ENCODE data around the gene AGRN.
"Not testable (repeated sequence)": the region's sequence is repeated elsewhere in the genome, so short reads cannot be mapped to it uniquely, and the experiment has no call there.

Gene AGRN

GRCh38 chr1:1090424-1091343 lies 70.8 kb downstream of the AGRN start:
- intact Hi-C loops (cut with DNase I) = no loop called here
- DNase-seq = peak in 10 of 42 donors; percentile 1 to 35 (median 11)

DNA sequence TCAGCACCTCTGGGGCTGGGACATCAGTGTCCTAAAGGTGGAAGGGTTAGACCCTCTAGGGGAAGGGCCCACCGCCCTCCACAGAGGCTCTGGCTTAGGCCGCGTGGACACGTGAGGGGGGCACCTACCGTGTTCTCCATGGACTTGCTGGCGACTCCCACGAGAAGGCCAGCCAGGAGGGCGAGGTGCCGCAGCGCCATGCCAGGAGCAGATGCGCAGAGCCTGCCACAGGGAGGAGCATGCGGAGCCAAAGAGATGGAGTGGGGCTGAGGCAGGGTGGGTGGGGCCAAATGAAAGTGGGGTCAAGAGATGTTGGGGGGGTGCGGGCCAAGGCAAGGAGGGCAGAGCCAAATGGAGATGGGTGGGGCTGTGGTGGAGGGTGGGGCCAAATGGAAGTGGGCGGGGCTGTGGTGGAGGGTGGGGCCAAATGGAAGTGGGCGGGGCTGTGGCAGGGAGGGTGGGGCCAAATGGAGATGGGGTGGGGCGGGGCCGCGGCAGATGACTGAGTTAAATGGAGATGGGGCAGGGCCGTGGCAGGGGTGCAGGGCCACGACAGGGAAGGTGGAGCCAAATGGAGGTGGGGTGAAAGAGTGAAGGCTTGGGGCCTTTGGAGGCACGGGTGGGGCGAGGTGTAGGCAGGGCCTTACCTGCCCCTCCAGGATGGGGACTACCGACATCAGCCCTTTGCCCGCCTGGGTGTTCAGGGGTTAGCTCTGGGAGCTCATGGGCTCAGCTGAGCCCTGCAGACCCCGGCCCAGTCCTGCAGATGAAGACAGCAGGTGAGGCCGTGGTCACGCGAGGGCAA lies 71.6 kb downstream of the AGRN start:
- peak in 9 of 42 donors; percentile 1 to 37 (median 9) for DNase-seq
- intact Hi-C loops (cut with DNase I) = no loop called here

DNA sequence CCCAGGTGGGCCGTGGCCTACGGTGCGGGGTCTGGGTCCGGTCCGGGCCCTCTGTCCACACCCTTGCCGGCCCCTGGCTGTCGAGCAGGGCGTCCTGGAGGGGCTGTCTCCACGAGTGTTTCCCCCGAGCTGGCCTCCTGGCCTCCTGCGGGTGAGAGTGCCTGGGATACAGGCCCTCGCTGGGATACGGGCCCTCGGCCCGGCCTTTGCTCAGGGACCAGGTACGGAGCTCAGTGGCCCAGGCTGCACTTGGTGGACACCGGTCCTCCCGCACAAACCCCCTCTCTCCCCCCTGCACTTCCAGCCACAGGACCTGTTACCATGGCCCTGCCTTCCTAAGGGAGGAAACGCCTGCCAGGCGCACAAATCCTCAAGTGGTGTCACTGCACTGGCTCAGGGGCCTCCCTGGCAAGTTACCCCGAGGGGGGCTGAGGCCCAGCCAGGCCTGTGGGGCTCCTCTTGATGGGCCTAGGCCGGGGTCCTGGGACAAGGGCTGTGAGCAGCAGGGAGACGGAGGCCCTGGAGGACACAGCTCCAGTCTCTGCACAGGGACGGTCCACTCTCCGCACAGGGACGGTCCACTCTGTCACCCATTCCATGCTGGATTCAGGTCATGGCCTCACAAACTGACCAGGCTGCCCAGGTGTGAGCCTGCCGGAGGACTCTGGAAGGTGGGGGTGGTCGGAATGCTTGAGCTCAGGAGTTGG lies 72.4 kb downstream of the AGRN start:
- peak in 11 of 42 donors; percentile 0 to 38 (median 13) for DNase-seq
- intact Hi-C loops (cut with DNase I) = no loop called here

DNA sequence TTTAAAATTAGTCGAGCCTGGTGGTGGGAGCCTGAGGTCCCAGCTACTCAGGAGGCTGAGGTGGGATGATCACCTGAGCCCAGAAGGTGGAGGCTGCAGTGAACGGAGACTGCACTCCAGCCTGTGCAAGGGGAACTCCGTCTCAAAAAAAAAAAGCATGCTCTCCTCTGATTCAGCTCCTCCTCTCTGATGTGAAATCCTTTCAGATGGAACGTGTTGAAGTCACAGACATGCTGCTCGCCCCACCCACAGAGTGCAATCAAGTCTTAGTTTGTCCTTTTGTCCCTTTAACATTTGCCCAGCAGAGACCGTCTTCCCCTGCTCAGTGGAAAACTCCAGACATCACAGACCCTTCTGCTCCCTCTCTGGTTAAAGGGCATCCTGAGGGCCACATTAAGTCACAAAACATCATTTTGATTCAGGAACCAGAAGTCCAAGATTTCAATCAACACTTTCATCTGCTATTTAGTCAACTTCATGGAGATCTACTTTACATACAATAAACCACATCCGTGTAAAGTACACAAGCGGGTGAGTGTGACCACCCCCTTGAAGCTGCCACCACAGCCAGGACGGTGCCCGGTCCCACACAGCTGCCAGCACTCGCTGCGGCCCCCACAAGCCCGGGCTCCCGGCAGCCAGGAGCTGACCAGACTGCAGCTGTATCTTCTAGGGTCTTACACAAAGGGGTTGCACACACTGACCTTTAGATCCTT lies 73.1 kb downstream of the AGRN start:
- DNase-seq = peak in 8 of 42 donors; percentile 0 to 29 (median 6)

GRCh38 chr1:1093610-1093943 lies 73.7 kb downstream of the AGRN start:
- intact Hi-C loops (cut with DNase I) = no loop called here
- peak in 10 of 42 donors; percentile 0 to 32 (median 8) for DNase-seq

More for the DNA sequence above, 73.1 kb downstream of the AGRN start:
- intact Hi-C loops (cut with DNase I) = no loop called here

- intact Hi-C loops (cut with DNase I) = no loop called here
- peak in 5 of 42 donors; percentile 3 to 29 (median 10) for DNase-seq
Observed at GRCh38 chr1:1094981-1095380, 75.1 kb downstream of the AGRN start.

DNA sequence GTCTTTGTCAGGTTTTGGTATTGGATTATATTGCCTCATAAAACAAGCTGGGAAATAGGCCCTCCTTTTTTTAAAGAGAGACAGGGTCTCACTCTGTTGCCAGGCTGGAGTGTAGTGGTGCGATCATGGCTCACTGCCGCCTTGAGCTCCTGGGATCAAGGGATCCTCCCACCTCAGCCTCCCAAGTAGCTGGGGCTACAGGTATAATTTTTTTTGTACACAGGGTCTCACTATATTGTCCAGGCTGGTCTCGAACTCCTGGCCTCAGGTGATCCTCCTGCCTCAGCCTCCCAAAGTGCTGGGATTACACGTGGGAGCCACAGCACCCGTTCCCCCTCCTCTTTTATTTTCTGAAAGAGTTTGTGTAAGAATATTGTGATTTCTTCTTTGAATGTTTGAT lies 76.2 kb downstream of the AGRN start:
- intact Hi-C loops (cut with DNase I) = not testable (repeated sequence)
- DNase-seq = peak in 5 of 42 donors; percentile 1 to 15 (median 3)

- intact Hi-C loops (cut with DNase I) = no loop called here
- DNase-seq = peak in 5 of 42 donors; percentile 0 to 25 (median 11)
Observed at GRCh38 chr1:1098681-1099421, 78.9 kb downstream of the AGRN start.

- no peak for DNase-seq
- intact Hi-C loops (cut with DNase I) = no loop called here
Observed at GRCh38 chr1:1099506-1100183, 79.7 kb downstream of the AGRN start.

DNA sequence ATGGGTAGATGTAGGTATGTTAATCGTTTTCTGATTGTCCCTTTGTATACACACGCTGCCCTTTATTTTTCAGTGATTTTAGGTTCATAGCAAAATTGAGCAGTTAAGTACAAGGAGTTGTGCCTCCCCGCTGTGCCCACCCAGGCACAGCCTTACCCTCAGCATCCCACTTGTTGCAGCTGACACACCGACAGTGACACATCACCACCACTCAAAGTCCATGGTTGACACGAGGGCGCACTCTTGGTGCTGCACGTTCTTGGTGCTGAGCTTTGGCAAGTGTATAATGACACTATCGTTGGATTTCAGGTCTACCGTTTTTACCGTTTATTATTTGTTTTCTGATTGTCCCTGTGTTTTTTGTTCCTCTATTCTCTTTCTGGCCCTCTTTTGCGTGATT lies 80.4 kb downstream of the AGRN start:
- intact Hi-C loops (cut with DNase I) = no loop called here
- peak in 3 of 42 donors; percentile 0 to 19 (median 4) for DNase-seq

DNA sequence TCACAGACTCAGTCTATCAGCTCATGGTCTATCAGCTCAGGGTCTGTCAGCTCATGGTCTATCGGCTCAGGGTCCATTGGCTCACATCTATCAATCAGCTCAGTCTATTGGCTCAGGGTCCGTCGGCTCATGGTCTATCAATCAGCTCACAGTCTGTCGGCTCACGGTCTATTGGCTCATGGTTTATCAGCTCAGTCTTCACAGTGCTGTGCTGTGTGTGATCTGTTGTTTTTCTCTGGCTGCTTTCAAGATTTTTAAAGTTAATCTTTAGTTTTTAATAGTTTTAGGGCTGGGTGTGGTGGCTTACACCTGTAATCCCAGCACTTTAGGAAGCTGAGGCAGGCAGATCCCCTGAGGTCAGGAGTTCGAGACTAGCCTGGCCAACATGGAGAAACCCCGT lies 81.6 kb downstream of the AGRN start:
- intact Hi-C loops (cut with DNase I) = no loop called here
- peak in 5 of 42 donors; percentile 0 to 19 (median 7) for DNase-seq

DNA sequence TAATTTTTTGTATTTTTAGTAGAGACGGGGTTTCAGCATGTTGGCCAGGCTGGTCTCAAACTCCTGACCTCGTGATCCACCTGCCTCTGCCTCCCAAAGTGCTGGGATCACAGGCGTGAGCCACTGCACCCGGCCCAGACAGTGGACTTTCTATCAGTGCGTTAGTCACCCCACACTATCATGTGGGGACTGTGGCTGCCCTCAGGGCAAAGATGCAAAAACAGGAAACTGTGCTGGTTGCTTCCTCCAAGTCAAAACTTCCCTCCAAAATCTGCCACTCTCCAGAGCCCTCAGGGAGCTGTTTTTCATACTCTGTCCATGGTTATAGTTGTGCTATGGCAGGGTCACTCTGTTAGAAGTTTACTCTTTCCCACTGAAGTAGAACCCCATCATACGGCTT lies 84.2 kb downstream of the AGRN start:
- DNase-seq; intact Hi-C loops (cut with DNase I): not testable (repeated sequence)
